ENCODE measurements around the gene PARP12.
"Not testable (repeated sequence)": the region's sequence is repeated elsewhere in the genome, so short reads cannot be mapped to it uniquely, and the experiment has no call there.

Gene PARP12, protein sequence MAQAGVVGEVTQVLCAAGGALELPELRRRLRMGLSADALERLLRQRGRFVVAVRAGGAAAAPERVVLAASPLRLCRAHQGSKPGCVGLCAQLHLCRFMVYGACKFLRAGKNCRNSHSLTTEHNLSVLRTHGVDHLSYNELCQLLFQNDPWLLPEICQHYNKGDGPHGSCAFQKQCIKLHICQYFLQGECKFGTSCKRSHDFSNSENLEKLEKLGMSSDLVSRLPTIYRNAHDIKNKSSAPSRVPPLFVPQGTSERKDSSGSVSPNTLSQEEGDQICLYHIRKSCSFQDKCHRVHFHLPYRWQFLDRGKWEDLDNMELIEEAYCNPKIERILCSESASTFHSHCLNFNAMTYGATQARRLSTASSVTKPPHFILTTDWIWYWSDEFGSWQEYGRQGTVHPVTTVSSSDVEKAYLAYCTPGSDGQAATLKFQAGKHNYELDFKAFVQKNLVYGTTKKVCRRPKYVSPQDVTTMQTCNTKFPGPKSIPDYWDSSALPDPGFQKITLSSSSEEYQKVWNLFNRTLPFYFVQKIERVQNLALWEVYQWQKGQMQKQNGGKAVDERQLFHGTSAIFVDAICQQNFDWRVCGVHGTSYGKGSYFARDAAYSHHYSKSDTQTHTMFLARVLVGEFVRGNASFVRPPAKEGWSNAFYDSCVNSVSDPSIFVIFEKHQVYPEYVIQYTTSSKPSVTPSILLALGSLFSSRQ

DNA sequence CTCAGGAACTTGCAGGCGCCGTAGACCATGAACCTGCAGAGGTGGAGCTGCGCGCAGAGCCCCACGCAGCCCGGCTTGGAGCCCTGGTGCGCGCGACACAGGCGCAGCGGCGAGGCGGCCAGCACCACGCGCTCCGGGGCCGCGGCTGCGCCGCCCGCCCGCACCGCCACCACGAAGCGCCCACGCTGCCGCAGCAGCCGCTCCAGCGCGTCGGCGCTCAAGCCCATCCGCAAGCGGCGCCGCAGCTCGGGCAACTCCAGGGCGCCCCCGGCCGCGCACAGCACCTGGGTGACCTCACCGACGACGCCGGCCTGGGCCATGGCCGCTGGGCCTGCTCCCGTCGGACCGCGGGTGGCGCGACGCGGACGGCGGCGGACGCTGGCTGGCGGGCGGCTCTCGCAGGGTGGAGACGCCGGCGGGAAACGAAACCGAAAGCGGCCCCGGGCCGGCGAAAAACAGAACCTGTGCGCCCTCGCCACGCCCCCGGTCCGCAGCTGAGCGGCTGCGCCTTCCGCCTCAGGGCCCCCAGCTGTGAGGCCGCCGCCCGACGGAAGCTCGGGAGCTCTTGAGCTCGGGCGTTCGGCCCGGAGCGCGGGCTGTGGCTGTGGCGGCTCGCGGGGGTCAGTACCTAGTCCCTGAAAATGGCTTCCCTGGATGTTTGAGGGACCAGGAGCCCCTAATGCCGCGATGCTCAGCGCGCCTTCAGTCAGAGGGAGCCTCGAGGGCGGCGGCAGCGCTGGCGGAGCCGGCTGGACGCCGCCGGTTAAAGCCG lies at the start of gene PARP12:
Gene PARP12 (minus strand): TSS at position 424 of the 772 bp plus-strand sequence. CDS start 104 bp downstream, at position 320.
- peak; percentile 74 for DNase-seq

GRCh38 chr7:140108777-140109176 lies 46.0 kb upstream of the PARP12 start:
- not testable (repeated sequence) for DNase-seq

GRCh38 chr7:140096459-140096858 lies 33.7 kb upstream of the PARP12 start:
- DNase-seq = no peak

DNA sequence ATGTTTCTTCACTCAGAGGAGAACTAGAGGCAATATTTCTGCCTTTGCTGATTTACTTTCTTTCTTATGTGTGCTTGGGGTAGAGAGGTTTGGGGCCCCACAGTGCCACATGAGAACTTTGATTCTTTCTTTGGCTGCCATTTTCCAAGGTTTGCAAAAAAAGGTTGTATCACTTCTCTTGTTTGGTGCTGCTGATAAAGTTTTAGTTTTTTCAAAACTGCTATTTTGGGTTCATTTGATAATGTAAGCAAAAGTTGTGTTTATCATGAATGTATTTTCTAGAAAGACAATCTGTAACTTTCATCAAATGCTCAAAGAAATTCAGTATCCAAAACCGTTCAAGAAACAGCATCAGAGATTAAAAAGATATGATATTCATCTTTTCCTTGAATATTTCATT lies 30.6 kb upstream of the PARP12 start:
- DNase-seq = no peak

DNA sequence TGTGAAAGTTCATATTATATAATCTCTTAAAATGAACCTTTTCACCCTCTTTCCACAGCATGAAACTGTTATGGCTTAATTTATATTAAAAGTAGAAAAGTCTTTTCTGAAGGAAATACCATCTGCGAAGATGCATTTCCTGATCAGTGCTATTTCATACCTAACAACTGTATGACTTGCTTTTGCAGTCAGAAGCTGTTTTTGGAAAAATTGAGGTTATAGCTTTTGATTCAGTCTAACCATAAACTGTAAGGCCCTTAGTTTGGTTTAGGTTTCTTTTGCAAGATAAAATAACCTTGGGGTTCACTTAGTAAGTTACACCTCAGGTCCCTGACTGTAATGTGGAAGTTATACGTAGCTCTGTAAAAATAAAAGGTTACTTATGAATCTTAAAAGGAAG lies 22.7 kb upstream of the PARP12 start:
- DNase-seq = no peak

GRCh38 chr7:140084972-140085371 lies 22.2 kb upstream of the PARP12 start:
- no peak for DNase-seq

GRCh38 chr7:140084142-140084655 lies 21.4 kb upstream of the PARP12 start:
- DNase-seq = no peak

DNA sequence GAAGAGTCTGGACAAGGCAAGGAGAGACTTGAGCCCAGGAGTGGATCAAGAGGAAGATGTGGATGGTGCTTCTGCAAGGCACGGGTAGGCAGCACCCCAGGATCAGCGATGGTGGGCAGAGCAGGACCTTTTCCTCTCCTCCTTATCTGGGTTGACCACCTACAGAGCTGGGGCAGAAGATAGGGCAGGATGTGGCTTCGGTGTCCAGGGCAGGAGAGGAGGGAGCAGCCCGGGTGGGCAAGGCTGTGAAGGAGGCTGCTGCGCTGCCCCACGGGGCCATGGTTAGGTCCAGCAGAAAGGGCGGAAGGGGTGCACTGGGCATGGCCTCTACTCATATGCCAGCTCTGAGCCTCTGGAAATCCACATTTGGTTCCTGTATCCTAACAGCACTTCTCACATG lies 20.0 kb upstream of the PARP12 start:
- DNase-seq = no peak

- no peak for DNase-seq
These were observed 19.1 kb upstream of the PARP12 start for GRCh38 chr7:140081774-140082425.

DNA sequence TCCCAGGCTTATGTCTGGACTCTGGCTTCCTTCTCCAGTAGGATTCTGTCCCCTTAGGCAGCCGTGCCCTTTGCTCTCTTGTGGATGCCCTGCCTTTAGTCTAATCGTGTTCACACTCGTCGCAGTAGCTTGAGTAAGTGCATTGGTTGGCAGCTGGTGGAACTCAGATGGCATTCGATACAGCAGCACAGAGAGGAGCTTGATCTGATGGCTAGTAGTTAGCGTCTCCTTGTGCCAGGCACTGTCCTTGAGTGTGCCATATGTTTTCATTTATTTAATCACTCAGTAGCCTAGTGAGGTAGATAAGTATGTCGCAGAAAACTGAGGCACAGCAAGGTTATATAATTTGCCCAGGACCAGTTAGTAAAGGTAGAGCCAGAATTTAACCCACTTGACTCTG lies 18.2 kb upstream of the PARP12 start:
- no peak for DNase-seq

DNA sequence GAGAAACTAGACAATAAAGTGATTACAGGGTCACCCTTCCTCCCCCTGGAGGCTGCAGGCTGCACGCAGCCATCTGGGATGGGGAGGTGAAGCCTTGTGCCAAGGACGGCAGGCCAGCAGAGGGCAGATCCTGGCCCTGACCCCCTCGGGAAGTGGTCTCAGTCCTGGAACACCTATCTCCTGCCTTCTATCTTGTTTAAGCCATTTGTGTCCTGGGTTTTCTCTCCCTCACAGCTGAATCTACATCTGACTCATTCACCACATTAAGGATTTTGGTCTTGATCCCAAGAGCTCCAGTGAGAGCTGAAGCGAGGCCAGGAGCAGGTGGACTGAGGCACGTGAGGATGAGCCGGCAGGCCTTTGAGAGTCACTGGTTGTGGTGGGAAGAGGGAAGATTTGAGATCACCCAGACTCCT lies 16.4 kb upstream of the PARP12 start:
- DNase-seq = no peak

- no peak for DNase-seq
These were observed 15.6 kb upstream of the PARP12 start for GRCh38 chr7:140078392-140078791.

DNA sequence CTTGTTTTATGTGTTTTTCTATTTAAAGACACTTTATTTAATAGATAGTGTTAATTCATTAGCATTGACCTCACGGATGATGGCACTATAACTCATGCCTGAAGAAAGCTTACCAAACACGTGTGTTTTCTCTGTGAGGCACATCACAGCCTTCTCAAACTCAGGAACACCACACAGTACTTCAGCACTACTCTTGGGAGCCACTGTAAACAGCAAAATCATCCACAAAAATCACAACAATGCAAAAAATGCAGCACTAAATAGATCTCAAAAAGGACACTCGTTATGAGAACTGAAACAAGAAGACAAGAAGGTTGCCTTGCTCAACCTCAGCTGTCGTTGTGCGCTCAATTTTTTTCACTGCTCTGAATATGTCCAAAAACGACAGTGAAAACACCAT lies 12.0 kb upstream of the PARP12 start:
- no peak for DNase-seq

- DNase-seq = no peak
These were observed 7.8 kb upstream of the PARP12 start for GRCh38 chr7:140070546-140070945.

- no peak for DNase-seq
These were observed 6.7 kb upstream of the PARP12 start for GRCh38 chr7:140069298-140069949.

DNA sequence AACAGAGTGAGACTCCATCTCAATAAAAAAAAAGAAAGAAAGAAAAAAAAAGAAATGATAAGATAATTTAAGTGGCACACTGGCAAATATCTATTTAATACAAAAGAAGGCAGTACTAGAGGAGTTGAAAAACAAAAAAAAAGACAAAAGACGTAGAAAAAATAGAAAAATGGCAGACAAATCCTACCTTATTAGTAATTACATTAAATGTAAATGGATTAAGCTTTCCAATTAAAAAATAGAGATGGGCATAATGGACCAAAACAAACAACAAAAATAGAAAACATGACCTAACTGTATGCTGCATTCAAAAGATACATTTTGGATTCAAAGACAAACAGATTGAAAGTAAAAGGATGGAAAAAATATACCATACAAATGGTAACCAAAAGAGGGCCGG lies 5.3 kb upstream of the PARP12 start:
- no peak for DNase-seq

GRCh38 chr7:140067052-140067451 lies 4.3 kb upstream of the PARP12 start:
- no peak for DNase-seq

DNA sequence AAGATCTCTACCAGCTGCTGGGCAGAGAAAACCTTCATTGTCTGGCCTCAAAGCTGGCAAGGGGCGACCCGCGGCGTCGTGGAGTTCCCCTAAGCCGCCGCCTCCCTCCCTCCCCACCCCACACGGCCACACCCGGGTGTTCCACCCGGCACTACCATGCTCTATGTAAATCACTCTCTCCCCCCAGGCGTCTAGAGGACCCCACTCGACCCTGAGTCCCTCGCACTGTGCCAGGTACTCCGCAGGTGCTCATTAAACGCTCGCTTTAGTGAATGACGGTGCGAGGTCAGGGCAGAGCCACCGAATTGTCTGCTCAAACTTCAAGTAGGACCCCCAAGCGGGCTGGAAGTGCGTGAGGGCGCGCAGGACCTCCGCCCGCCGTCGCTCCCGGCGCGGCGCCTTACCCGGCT lies 628 bp downstream of the PARP12 start:
- DNase-seq = peak; percentile 33

GRCh38 chr7:140061607-140061930 lies 1.2 kb downstream of the PARP12 start:
- DNase-seq = no peak

DNA sequence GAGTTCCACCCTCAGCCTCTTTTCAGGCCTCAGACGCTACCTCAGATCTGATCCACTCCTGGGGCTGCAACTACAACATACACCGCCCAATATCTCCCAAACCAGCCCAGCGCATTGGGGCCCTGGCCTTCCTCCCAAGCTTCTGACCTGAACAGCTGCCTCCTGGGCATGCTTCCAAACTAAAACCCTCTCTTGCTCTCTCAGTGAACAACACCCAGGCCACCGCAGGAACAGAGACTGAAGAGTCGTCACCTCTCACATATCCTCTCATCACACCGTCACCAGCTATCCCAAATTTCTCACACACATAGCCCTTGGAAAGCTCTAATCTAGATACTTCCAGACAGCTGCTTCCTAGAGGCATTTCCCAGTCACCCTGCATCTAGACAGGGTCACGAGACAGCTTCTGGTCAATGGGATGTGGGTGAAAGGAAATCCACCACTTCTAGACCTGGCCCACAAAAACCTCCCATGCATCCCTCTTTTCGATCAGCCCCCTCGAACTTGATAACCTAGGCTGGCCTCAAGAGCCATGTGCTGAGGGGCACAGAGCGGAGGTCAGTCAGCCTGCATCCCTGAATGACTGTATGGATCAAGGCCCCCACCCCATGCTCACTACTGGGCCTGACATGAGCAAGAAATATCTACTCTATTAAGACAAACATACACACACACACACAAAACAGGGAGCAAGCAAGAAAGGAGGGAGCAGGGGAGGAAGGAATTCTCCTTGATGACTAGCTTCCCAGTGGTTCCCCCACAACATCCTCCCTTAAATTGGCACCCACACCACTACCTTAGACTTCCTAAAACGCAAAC lies 1.8 kb downstream of the PARP12 start:
- peak; percentile 4 for DNase-seq

DNA sequence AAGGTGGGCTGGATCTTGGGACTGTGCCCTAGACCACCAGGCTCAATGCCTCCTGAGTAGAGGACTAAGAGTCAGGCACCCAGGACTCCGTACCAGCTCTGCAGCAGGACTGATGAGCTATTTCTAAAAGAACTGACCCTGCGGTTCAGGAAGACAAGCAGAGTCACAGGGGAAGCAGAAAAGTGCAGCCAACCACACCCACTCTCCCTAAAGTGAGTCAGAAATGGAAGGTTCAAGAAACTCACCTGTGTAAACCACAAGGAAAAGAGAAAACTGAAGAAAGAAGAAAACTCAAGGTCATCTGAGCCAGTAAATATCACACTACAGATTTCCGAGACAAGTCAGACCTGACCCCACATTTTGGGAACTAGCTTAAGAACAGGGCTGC lies 2.5 kb downstream of the PARP12 start:
- no peak for DNase-seq

All from COR-L47 (cell line).